Measurements from ENCODE around the gene DDAH1. TPM values are rescaled to one million over a fixed set of nuclear protein-coding genes. Genes with fewer than 3 reads are reported as not detected.
A peak's percentile ranks its signal among the peaks of the same experiment; 100 is the strongest.
"Not testable (repeated sequence)": the region's sequence is repeated elsewhere in the genome, so short reads cannot be mapped to it uniquely, and the experiment has no call there.

The DDAH1 gene
- 37.9 and 56.7 TPM in 2 replicates for total RNA-seq

DNA sequence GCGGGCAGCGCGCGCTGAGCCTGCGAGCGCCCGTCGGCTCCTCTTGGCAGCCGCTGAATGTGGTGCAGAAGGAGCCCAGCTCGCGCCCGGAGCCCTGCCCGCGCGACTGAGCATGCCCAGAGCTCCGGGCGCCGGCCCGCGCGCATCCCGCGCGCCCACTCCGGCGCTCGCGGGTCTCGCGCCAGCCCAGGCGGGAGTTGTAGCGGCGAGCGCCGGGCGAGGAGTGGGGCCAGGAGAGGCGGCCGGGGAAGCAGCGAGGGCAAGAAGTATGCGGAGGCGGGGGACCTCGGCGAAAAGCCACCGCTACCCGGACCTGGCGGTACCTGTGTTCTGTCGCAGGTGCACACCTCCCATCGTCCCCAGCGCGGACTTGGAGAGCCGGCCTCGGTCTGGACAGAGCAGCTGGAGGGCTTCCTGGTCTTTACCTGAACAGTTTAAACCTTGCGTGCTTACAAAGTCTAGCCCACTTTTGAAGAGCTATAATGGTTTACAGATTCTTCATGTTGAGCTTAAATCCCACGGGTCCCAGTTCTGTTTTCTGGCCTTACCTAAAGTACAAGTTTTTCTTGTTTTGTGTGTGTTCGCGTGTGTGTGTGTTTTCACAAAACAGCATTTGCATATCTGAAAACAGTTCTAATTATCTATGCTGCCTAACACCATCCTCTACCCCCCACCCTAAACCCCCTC, at the start of gene DDAH1:
Gene DDAH1 (minus strand): TSS at position 61 of the 687 bp plus-strand sequence. CDS start 114 bp downstream, outside the sequence.
- no peak for DNase-seq (ENCODE audit: low read depth)

DNA sequence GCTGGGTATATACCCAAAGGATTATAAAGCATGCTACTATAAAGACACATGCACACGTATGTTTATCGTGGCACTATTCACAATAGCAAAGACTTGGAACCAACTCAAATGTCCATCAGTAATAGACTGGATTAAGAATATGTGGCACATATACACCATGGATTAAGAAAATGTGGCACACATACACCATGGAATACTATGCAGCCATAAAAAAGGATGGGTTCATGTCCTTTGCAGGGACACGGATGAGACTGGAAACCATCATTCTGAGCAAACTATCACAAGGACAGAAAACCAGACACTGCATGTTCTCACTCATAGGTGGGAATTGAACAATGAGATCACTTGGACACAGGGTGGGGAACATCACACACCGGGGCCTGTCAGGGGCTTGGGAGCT, 49.0 kb upstream of the DDAH1 start:
- not testable (repeated sequence) for DNase-seq (ENCODE audit: low read depth)

DNA sequence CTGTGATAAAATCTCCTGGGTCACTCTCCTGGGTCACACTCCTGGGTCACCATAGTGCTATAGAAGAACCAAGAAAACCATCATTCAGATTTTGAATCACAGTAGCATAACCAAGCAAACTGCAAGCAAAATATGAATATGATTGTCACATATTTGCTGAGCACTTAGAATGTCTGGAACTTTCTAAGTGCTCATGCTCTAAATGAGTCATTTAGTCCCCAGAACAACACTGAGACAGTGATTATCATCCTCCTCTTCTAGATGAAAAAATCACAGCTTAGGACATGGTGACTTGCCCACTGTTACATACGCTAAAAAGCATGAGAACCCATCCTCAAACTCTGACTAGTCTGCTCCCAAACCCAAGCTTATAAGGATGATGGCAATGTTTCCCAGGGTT, 39.5 kb upstream of the DDAH1 start:
- no peak for DNase-seq (ENCODE audit: low read depth)

DNA sequence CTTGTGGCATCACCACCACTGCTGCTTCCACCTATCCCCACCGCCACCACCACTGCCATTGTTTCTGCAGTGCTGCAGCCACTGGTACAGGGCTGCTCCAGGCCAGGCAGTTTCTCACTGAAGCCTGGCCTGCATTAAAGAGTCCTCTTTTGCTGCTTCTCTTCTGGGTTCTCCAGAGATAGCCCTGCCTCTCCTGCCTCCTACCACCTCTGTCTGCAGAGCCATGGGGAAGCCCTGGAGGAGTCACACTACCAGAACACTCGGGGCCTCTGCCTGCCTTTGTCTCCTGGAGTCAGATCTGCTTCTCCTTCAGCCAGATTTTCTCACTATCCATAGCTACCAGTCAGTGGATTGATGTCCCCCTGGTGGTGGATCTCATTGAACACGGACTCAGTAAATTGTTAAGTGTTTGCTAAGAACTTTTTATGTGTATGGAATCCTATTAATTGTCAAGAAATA, 37.7 kb upstream of the DDAH1 start:
- DNase-seq (ENCODE audit: low read depth) = peak; percentile 79

DNA sequence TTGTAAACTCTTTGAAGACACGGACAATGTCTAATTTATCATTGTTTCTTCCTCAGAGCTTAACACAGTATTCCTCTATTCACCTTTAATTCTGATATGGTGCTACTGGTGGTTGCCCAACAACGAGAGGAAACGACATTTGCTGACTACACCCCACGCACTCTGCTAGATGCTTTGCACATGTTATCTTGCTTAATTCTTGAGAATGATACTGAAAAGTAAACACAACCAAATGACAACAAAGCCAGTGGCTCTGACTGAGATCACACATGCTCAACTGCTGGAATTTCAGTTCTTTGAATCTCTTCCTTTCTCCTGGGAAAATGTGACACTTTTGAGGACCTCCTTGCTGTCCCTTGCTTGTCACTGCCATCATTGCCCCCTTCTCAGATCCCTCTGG, 37.2 kb upstream of the DDAH1 start:
- no peak for DNase-seq (ENCODE audit: low read depth)

DNA sequence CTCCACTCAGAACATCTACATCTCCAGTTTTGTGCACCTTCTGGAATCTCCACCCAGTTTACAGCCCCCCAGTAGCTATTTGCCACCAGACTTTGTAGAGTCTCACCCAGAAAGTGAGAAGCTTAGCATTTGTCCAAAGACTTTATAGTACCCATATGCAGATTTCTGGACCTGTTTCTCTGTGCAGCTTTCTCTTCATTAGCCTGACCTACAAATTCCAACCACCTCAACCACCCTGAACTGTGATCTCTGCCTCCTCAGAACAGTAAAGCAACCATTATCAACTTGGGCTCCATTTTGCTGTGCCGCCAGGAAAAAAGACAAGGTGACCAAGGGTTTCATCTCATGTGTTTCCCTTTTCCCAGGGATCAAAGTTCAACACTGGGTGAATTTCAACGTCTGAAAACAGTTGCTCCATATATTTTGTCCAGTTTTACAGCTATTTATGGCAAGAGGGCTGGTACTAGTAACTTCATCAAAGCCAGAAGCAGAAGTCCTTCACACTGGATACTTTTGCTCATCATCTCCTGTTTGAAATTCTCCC, 36.5 kb upstream of the DDAH1 start:
- DNase-seq (ENCODE audit: low read depth) = no peak

DNA sequence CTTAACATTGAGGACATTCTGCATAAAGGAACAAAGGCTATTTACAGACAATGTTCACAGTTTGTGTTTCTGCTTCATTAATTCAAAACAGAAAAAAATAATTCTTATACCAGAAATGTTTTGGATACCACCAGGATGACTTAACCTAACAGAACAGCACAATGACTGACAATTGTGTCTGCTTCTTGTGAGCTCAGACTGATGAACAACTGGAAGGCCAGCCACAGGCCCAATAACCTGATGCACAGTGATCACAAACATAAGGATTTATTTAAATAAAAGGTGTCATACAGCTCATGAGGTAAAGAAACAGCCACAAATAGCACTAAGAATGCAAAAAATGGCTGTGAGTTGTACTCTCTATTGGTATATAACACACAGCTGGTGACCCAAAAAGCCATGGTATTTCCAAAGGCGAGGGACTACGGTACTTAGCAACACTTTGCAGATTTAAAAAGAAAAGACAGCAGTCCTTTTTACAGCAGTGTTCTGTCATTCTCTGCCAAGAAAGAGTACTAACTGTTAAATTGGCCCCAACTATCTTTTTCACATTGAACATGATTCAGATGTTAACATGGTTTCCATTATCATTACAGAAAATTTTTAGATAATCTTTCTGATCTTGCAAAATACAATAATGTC, 32.1 kb upstream of the DDAH1 start:
- DNase-seq (ENCODE audit: low read depth) = peak; percentile 12

DNA sequence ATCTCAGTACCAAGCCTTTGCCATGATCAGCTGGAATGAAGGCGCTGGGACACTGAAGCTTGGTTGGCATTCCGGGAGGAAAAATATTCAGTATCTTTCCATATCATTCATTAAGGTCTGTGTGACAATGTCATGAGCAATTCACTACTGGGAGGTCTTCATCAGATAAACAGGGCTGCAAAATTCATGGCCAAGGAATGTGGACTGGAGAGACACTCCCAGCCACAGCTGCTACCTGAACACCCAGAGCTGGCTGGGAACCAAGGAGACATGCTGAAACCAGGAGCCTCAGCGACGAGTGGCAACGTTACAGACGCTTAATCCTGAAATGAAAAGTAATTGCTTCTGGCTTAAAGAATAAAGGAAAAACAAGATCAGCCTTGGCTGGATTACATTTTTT, 30.6 kb upstream of the DDAH1 start:
- DNase-seq (ENCODE audit: low read depth) = peak; percentile 74

DNA sequence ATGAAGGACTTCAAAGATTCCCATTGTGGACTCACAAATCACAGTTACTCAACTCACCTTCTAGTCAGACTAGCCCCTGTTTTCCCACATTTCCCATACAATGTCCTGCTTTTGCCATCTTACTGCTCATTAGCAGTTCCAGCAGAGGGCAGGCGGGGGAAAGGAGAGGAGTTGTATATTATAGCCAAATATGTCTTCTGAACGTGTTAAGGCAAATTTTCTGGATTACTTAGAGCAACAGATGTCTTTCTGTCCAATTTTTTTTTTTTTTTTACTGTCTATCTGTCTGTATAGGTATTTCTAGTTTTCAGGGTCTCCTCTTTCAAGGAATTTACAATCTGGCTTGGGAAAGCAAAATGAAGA, 29.9 kb upstream of the DDAH1 start:
- peak; percentile 21 for DNase-seq (ENCODE audit: low read depth)

DNA sequence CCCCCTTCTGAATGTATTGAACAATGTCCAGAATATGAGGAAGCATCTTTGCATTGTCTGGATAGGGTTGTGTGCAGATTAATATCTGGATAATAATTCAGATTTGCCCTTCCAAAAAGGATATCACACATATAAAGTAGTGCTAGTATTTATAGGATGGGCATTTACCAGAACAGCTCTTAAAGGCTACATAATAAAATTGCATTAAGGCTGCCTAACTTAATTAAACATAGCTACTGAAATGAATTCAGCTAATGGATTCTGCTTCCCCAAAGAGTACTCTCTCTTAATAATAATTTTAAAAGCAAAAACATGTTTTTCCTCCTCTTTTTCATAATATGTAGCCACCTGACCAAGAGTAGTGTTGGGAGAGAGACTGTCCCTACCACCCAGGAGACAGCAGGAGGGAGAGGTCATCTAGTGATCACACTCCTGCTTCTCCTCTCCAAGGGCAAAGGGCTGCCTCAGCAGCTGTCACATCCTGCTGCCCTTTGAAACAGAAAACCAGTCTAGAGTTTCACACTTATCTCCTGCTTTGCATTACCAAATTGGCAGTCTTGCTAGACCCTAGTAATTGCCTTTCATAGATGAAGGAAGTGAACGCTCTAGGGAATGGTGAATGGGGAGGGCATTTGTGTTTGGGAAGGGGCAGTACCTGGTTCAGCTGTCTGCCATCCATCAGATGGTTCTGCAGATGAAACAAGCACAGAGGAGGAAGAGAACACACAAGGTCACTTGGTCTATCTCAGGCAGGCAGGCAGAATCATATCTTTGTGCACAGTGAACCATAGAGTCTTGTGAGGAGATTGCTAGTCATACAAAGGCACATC, 29.3 kb upstream of the DDAH1 start:
- DNase-seq (ENCODE audit: low read depth) = no peak

DNA sequence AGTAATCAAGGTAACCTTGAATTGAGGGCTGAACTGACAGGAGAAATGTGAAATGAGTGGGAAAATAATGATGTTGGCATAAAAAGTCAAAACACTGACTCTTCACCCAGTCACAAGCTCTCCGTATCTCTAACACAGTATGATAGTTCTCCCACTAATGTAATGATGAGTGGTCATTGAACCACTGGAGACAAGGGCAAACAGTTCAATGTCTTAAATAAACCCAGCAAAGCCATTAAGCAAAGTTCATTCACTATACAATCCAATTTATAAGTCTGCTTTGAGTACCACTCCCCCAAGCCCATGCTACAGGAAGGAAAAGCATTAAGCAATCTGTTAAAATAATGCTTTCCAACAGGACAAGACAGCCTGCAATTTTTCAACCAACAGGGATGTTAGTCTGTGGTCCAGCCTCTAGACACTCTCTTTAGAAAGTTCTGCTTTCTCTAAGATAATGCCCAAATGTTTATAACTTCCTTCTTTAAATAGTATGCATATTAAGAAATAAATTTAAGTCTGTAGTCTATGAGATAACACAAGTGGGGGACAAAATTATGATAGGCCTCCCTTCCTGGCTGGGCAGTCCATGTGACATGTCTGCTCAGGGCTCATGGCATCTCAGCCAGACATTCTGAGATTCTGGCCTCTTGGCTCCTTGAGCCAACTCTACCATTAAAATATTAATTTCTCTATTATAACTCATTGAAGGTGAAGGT, 25.5 kb upstream of the DDAH1 start:
- DNase-seq (ENCODE audit: low read depth) = no peak

DNA sequence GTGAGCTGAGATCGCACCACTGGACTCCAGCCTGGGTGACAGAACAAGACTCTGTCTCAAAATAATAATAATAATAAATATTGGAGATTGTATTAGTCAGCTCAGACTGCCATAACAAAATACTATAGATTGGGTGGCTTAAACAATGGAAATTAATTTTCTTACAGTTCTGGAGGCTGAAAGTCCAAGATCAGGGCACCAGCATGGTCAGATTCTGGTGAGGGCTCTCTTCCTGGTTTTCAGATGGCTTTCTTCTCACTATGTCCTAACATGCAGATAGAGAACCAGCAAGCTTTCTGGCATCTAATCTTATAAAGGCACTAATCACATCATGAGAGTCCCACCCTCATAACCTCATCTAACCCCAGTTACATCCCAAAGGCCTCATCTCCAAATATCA, 23.2 kb upstream of the DDAH1 start:
- no peak for DNase-seq (ENCODE audit: low read depth)

DNA sequence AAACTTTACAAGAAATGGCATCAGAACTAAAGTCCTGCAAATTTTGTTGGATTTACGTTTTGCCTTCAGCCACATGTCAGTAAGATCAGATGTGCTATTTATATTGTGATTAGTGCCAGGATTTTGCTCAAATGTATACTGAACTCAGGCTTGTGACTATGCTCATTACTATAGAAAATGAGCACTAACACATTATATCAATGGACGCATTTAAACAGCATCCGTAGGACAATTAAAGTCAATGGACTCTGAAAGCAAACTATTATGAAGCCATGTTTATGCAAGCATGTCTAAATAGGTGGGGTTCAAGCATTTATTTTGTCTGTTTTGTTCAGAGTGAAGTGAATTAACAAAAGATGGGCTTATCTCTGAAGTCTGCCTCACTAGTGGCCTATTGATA, 20.6 kb upstream of the DDAH1 start:
- no peak for DNase-seq (ENCODE audit: low read depth)

DNA sequence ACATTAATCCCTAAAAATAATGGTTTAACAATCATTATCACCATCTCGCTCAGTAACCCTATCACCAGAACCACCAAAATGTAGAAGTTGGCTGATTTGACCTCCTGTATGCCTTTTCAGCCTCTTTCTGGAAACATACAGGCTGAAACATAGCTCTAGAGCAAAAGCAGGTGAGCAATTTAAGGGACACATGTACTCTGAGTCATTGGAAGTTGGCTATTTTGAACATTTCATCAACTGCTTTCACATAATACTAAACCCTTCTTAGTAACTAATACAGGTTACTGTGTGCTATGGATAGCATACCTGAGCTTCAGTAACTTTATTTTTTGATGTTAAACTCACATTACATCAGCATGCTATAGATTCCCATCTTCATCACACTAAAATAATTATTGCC, 19.8 kb upstream of the DDAH1 start:
- DNase-seq (ENCODE audit: low read depth) = peak; percentile 54

DNA sequence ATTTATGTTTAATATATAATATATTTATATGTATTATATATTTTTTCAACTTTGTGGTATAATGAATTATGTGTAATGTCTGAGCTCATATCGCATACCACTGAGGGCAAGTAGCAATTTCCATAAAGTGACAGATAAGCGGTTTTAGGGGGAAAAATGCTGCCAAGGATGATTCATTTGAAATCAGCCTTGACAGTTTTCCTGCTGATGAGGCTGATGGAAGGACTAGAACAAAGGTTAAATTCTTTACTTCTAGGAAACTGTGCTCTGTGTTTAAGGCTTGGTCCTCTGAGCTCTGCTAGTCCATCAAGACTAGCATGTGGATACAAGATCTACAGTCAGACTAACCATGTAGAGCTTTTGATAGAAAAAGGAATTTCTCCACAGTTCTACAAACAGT, 19.3 kb upstream of the DDAH1 start:
- peak; percentile 56 for DNase-seq (ENCODE audit: low read depth)

DNA sequence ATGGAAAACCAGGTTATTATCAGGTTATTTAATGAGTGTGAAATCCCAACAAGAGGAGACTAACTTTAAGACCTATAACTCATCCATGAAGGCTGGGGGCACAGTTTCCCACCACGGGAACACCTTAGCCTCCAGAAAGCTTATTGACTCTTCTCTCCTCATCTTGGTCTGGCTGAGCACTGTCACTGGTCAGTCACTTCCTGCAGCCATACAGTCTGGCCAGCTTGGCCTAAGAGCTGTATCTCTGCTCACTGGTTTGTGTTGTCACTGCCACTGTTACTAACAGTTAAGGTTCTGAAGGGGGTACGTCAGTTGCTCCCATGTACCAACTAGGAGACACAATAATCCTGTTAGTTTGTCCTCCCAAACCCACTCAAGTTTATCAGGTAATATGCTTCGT, 16.7 kb upstream of the DDAH1 start:
- DNase-seq (ENCODE audit: low read depth) = no peak

DNA sequence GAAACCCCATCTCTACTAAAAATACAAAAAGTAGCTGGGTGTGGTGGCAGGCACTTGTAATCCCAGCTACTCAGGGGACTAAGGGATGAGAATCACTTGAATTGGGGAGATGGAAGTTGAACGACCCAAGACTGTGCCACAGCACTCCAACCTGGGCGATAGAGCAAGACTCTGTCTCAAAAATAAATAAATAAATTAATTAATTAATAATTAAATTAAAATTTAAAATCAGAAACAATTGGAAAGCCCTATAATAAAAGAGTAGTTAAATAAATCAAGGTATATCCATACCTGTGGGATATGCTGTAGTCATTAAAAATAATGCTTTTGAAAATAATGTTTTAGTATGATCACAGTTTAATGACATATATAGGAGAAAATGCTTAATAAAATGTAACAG, 15.6 kb upstream of the DDAH1 start:
- no peak for DNase-seq (ENCODE audit: low read depth)

DNA sequence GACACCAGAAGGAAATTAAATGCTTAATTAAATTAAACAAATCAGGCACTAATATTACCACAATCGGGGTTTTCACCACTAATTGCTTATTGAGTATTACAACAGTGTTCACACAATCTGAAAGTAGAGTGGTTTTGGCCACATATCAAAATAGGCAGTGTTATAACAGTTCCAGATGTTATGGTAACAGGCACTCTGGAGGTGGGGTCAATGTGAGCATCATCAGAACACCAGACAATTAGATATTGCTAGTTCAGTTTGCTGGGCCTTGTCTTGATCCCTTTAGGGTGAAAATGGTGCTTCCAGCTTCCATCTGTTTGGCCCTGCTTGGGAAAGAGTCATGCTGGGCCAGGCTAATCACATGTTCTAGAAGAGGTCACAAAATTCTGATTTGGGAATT, 14.5 kb upstream of the DDAH1 start:
- DNase-seq (ENCODE audit: low read depth) = no peak

DNA sequence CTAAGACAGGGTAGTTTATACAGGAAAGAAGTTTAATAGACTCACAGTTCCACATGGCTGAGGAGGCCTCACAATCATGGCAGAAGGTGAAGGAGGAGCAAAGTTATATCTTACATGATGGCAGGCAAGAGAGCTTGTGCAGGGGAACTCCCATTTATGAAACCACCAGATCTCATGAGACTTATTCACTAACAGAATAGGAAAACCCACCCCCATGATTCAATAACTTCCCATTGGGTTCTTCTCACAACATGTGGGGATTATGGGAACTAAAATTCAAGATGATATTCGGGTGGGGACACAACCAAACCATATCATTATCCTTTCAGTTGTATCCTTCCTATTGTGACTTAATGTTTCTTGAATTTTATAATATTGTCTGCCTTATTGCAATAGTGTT, 13.4 kb upstream of the DDAH1 start:
- no peak for DNase-seq (ENCODE audit: low read depth)

DNA sequence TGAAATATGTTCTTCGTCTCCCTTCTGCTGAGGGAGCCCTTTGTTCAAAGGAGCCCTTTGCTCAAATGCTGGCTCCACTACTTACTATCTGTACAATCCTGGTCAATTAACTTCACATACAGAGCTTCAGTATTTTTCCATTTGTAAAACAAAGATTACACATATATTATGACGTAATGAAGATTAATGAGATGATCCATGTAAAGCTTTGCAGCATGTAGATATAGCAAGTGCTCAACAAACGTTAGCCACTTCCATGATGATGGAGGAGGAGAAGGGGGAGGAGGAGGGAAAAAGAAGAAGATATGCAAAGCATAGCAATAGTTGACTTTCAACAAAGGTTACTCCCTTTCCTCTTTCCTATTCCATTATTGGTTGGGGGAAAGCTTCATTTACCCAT, 10.1 kb upstream of the DDAH1 start:
- DNase-seq (ENCODE audit: low read depth) = no peak

DNA sequence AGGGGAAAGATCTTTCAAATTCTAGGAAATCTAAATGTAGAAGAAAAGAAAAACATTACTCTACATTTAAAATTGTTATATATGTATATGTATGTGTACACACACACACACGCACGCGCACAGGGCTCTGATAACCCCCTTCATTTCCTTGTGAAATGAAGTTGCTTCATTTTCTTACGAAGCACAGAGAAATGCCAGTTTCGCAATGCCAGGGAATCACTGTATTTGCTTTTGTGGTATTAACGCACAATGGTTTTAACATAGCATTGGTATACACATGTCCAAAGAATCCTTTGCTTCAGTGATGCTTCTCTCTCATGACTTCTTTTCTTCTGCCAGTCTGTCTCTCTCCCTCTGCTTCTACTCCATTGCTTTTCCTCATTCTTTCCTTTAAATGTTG, 8.4 kb upstream of the DDAH1 start:
- peak; percentile 88 for DNase-seq (ENCODE audit: low read depth)

DNA sequence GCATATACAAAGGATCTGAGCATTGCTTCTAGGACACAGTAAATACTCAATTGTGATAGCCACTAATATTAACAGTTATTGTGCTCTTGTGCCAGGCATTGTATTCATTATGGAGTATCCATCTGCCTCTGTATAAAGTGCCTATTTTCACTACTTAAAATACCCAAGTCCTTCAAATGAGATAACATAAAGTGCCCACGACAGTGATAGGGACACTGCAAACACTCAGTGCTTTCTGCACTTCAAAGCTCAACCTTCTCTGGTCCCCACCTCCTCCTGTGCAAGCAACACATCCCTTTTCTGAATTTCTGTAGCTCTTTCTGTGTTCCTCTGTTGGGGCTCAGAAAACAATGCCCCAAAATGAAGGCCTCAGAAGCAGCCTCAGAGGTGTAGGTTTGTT, 6.6 kb upstream of the DDAH1 start:
- no peak for DNase-seq (ENCODE audit: low read depth)
